WTC11 (cell line): ENCODE measurements around the gene HPCAL1.

Source experiments
- GABPB1 ChIP-seq: sonication (generic); formaldehyde crosslinking; IDR thresholded peaks from 2 replicates; pipeline ENCODE4 v1.8.1; 2023; ENCODE audit warnings: mild to moderate bottlenecking, missing genetic modification reagents
- NFYB ChIP-seq: sonication (generic); formaldehyde crosslinking; conservative IDR thresholded peaks from 2 replicates; pipeline ENCODE4 v1.8.0; 2022; ENCODE audit warnings: low read depth, missing genetic modification reagents
- RELA ChIP-seq: sonication (generic); formaldehyde crosslinking; IDR thresholded peaks from 2 replicates; pipeline ENCODE4 v1.8.1; 2022; ENCODE audit warnings: missing genetic modification reagents, mild to moderate bottlenecking, borderline replicate concordance
- TF ChIP-seq, protein P1 (sequence below): fragments of 200-600 bp; IDR thresholded peaks from 2 replicates; pipeline ENCODE4 v1.8.0; 2022; ENCODE audit warnings: antibody characterized with exemption

DNA sequence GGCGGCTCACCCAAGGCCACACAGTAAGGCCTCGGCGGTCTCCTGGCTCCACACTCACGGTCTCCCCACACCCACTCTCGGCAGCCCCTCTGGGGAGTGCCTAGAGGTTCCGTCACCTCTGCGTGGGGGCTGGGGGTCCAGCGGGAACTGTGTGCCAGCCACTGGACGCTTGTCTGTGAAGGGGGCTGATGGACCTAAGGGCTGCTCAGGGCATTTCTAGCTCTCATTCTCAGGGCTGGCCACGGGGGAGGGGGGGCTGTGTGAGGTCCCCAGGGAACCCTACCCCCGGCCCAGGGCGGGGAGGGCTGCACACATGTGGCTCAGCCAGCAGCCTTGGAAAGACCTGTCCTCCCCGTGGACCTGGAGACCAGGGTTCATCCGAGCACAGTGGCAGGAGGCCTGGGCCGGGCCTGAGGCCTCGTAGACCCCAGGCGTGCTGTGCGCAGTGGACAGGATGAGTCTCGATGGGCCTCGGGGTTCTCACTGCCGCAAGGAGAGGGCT is 172.6 kb downstream of the HPCAL1 start:
- TF ChIP-seq, protein P1, sequence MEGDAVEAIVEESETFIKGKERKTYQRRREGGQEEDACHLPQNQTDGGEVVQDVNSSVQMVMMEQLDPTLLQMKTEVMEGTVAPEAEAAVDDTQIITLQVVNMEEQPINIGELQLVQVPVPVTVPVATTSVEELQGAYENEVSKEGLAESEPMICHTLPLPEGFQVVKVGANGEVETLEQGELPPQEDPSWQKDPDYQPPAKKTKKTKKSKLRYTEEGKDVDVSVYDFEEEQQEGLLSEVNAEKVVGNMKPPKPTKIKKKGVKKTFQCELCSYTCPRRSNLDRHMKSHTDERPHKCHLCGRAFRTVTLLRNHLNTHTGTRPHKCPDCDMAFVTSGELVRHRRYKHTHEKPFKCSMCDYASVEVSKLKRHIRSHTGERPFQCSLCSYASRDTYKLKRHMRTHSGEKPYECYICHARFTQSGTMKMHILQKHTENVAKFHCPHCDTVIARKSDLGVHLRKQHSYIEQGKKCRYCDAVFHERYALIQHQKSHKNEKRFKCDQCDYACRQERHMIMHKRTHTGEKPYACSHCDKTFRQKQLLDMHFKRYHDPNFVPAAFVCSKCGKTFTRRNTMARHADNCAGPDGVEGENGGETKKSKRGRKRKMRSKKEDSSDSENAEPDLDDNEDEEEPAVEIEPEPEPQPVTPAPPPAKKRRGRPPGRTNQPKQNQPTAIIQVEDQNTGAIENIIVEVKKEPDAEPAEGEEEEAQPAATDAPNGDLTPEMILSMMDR = no peak
- TF ChIP-seq RELA (CRISPR knock-in tag) = no peak
- TF ChIP-seq GABPB1 (CRISPR knock-in tag) = no peak
- no peak for TF ChIP-seq NFYB
